Activated CD4-positive, alpha-beta T cell treated with anti-CD3 and anti-CD28 coated beads, Interleukin-2, Interleukin-4, amounts not matched to agents 100 ng/mL and 50 ng/mL, durations not matched to agents 16 hours and 8 hours (primary cell): Measurements from ENCODE around the gene CDKN2C.
"Not testable (repeated sequence)": the region's sequence is repeated elsewhere in the genome, so short reads cannot be mapped to it uniquely, and the experiment has no call there.

Experiments used
- DNase-seq: peaks from one replicate; pipeline ENCODE4 v3.0.0-alpha.2; 2020; ENCODE audit warnings: low spot score

Gene CDKN2C

GRCh38 chr1:50979937-50980336 is 9.9 kb downstream of the CDKN2C start:
- no peak for DNase-seq

- no peak for DNase-seq
Measured at GRCh38 chr1:50980505-50980904, 10.5 kb downstream of the CDKN2C start.

- no peak for DNase-seq
Measured at GRCh38 chr1:50981741-50982140, 11.7 kb downstream of the CDKN2C start.

- no peak for DNase-seq
Measured at GRCh38 chr1:50982611-50983010, 12.6 kb downstream of the CDKN2C start.

GRCh38 chr1:50983219-50983802 is 13.3 kb downstream of the CDKN2C start:
- no peak for DNase-seq

- DNase-seq = no peak
Measured at GRCh38 chr1:50985094-50985493, 15.0 kb downstream of the CDKN2C start.

- no peak for DNase-seq
Measured at GRCh38 chr1:50986653-50987052, 16.6 kb downstream of the CDKN2C start.

GRCh38 chr1:50989694-50990093 is 19.6 kb downstream of the CDKN2C start:
- DNase-seq = no peak

- no peak for DNase-seq
Measured at GRCh38 chr1:50992532-50993318, 22.7 kb downstream of the CDKN2C start.

GRCh38 chr1:50993645-50994044 is 23.6 kb downstream of the CDKN2C start:
- no peak for DNase-seq

- DNase-seq = no peak
Measured at GRCh38 chr1:50994997-50995396, 25.0 kb downstream of the CDKN2C start.

- no peak for DNase-seq
Measured at GRCh38 chr1:50995651-50996050, 25.6 kb downstream of the CDKN2C start.

- DNase-seq = no peak
Measured at GRCh38 chr1:50996083-50996482, 26.0 kb downstream of the CDKN2C start.

GRCh38 chr1:50999375-50999774 is 29.3 kb downstream of the CDKN2C start:
- DNase-seq = not testable (repeated sequence)

GRCh38 chr1:51000160-51000559 is 30.1 kb downstream of the CDKN2C start:
- DNase-seq = no peak

- DNase-seq = no peak
Measured at GRCh38 chr1:51000651-51001050, 30.6 kb downstream of the CDKN2C start.

- no peak for DNase-seq
Measured at GRCh38 chr1:51002516-51002915, 32.5 kb downstream of the CDKN2C start.

- not testable (repeated sequence) for DNase-seq
Measured at GRCh38 chr1:51005549-51005948, 35.5 kb downstream of the CDKN2C start.

GRCh38 chr1:51009381-51009780 is 39.3 kb downstream of the CDKN2C start:
- no peak for DNase-seq

- no peak for DNase-seq
Measured at GRCh38 chr1:51014878-51015277, 44.8 kb downstream of the CDKN2C start.

- no peak for DNase-seq
Measured at GRCh38 chr1:51019811-51020210, 49.8 kb downstream of the CDKN2C start.
